GM12872 (cell line): ENCODE measurements around the gene PRSS50.

ENCODE experiments used
- CTCF ChIP-seq: IDR thresholded peaks from 3 replicates; pipeline ENCODE4 v1.5.1; 2011; ENCODE audit warnings: low read depth, mild to moderate bottlenecking, low read length, moderate library complexity; ENCODE audit not compliant: insufficient read depth

Gene PRSS50

GRCh38 chr3:46673151-46674030 lies 44.3 kb downstream of the PRSS50 start:
- no peak for TF ChIP-seq CTCF

- no peak for TF ChIP-seq CTCF
These were observed 45.3 kb downstream of the PRSS50 start for GRCh38 chr3:46672349-46672695.

DNA sequence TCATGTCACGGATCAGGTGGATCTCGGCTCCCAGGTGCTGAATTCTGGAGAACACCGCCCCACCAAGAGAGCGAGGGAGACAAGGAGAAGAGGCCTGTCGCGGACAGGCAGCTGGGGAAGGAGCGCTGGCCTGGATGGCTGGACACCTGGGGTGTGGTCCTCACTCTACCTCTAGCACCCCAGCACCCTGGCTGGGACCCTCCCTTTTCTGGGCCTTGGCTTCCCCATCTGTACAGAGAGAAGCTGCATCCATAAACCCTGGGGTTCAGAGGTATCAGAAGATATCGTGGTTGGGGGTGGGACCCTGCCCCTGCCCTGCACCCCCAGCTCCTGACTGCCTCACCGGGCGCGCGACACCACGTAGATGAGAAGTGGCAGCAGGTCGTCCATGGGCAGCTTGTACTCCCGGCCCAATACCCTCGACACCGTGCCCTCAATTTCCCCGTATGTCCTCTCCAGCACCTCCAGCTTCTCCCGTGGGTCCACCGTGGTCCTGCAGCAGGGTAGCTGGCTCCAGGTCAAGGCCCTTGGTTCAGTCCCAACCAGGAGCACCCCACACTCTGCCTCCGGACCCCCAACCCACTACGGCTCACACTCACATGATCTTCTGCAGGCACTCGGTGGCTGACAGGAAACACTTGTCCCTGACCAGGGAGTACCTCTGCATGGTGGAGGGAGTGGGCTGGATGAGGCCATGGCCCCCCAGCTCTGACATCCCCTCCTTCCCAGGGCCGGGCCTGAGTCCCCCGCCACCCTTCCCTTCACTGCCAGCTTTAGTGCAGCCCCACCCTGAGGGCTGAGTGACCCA lies 45.9 kb downstream of the PRSS50 start:
- TF ChIP-seq CTCF: no peak

GRCh38 chr3:46670891-46671427 lies 46.7 kb downstream of the PRSS50 start:
- TF ChIP-seq CTCF: no peak

DNA sequence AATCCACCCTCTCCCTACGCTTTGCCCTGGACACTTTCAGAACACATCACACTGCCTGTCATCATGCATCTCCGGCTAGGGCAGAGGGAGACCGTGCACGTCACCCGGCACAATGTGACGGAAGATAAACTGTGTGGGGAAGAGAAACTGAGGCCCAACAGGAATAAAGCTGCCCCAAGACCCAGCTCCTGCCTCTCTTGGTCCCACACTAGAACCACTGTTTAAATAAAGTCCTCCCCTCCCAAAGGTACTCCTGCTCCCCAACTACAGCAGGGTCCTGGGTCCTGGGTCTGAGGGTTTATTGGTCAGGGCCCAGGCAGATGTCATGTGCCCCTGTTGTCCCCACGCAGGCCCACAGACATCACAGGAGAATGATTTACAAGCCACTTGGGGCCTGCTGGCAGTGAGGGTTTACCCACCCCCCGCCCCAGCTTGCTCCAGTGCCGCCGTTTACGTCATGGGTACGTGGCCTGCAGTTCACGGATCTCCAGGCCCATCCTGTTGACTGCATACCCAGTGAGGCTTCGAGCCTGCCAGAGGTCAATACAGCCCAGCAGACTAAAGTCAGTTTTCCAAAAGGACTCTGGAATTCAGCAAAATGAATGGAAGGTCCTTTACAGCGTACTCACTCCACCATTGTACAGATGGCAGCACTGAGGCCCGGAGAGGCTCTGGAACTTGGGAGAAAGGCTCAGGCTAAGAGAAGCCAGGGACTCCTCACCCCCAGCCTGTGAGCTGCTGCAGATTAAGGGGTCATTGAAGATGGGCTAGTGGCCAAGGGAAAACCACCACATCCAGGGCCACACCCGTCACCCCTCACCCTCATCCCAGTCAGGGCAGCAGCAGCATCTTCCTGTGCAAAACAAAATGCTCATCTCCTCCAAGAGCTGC lies 47.4 kb downstream of the PRSS50 start:
- no peak for TF ChIP-seq CTCF

DNA sequence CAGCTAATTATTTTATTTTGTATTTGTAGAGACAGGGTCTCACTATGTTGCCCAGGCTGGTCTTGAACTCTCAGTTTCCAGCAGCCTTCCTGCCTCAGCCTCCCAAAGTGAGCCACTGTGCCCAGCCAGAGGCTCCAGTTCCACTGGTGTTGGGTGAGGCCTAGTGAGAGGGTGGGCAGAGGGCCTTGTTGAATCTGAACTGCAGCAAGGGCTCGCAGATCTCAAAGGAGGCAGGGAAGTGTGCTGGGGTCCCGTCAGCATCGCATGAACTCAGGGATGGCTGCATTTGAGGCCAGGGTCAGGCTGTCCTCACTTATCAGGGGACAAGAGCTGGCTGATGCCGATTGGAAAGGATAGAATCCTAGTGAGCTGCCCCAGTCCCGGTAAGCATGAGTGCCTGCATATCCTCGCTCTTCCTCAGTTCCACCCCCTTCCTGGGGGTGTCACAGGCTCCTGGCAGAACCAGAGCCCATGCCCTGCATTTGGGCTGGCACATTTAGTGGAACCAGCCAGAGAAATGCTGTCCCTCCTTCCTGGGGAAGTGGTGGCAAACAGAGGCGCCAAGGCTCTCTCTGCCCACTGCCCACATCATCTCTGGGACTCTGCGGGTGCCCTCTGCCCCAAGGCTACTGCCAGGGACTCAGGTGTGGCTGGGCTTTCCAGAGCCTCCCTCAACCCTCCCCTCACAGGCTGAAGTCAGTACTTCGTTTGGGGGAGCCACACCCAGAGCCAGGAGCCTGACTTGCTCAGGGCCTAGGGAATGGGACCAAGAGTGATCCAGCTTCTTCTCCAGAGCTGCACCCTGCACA lies 48.3 kb downstream of the PRSS50 start:
- TF ChIP-seq CTCF: no peak
